ENCODE measurements around the gene ENPP7.

Gene ENPP7

GRCh38 chr17:79740413-79740812 lies 9.7 kb downstream of the ENPP7 start:
- no peak for DNase-seq (ENCODE audit: extremely low spot score)
- no peak for TF ChIP-seq ZNF384 (IDR thresholded peaks at IDR 0.05)
- TF ChIP-seq CTBP1 (IDR thresholded peaks at IDR 0.05; ENCODE audit: borderline replicate concordance): no peak
- TF ChIP-seq NFRKB (IDR thresholded peaks at IDR 0.05): no peak
- TF ChIP-seq FOXM1 (IDR thresholded peaks at IDR 0.05; ENCODE audit: borderline replicate concordance): no peak
- TF ChIP-seq ARNT (IDR thresholded peaks at IDR 0.05): no peak
- TF ChIP-seq FOXA1 (IDR thresholded peaks at IDR 0.05): no peak
- no peak for TF ChIP-seq BHLHE40 (IDR thresholded peaks at IDR 0.05; ENCODE audit: borderline replicate concordance)
- TF ChIP-seq HDGF (IDR thresholded peaks at IDR 0.05; ENCODE audit: borderline replicate concordance): no peak
- no peak for TF ChIP-seq PKNOX1 (IDR thresholded peaks at IDR 0.05)
- no peak for TF ChIP-seq SUZ12 (IDR thresholded peaks at IDR 0.05)
- TF ChIP-seq SP1 (IDR thresholded peaks at IDR 0.05): no peak
- no peak for TF ChIP-seq L3MBTL2 (conservative IDR thresholded peaks at IDR 0.05)
- TF ChIP-seq FOXK2 (IDR thresholded peaks at IDR 0.05): no peak
- TF ChIP-seq ELF4 (IDR thresholded peaks at IDR 0.05): no peak
- TF ChIP-seq TARDBP (IDR thresholded peaks at IDR 0.05): no peak
- no peak for TF ChIP-seq LEF1 (IDR thresholded peaks at IDR 0.05; ENCODE audit: borderline replicate concordance)
- POLR2A ChIA-PET: interaction anchor here (1.1 to 2.7 kb wide), 2 partner anchors 12 to 36 kb away, joined by 3 to 6 read pairs; no protein-coding TSS in a partner anchor
- CTCF ChIA-PET: interaction anchor here (1.1 to 3.3 kb wide), 8 partner anchors 9 to 230 kb away, joined by 3 to 11 read pairs (median 8); no protein-coding TSS in a partner anchor

DNA sequence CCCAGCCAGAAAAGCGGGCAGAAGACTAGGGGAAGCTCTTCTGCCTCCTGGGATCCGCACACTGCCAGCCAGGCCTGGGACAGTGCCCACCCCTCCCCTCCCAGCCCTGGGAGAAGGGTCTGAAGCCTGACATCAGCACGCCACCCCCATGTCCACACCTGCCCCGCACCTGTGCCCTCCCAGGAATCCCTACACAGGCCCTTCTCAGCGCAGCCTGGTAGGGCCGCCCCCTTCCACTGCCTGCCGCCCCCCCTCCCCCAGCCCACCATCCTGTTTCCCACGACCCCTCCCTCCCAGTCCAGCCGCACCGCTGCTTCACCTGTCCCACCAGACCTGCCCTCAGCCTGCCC lies 10.6 kb downstream of the ENPP7 start:
- DNase-seq (ENCODE audit: extremely low spot score): no peak
- ChIA-PET POLR2A (interaction anchor here (1.1 to 2.7 kb wide), 5 partner anchors 13 to 252 kb away, joined by 3 to 12 read pairs (median 5); no protein-coding TSS in a partner anchor), CTCF (interaction anchor here (0.6 to 3.3 kb wide), 21 partner anchors 8 to 252 kb away, joined by 3 to 11 read pairs (median 4); partner anchors contain the start of gene CBX8)
- TF ChIP-seq FOXA1 (IDR thresholded peaks at IDR 0.05) (no peak), HDGF (IDR thresholded peaks at IDR 0.05; ENCODE audit: borderline replicate concordance) (no peak), LEF1 (IDR thresholded peaks at IDR 0.05; ENCODE audit: borderline replicate concordance) (no peak), BHLHE40 (IDR thresholded peaks at IDR 0.05; ENCODE audit: borderline replicate concordance) (no peak), L3MBTL2 (conservative IDR thresholded peaks at IDR 0.05) (no peak), SP1 (IDR thresholded peaks at IDR 0.05) (no peak), FOXK2 (IDR thresholded peaks at IDR 0.05) (no peak), PKNOX1 (IDR thresholded peaks at IDR 0.05) (no peak), ELF4 (IDR thresholded peaks at IDR 0.05) (no peak), SUZ12 (IDR thresholded peaks at IDR 0.05) (no peak), FOXM1 (IDR thresholded peaks at IDR 0.05; ENCODE audit: borderline replicate concordance) (no peak), ARNT (IDR thresholded peaks at IDR 0.05) (no peak), TARDBP (IDR thresholded peaks at IDR 0.05) (no peak)

- ChIA-PET POLR2A (interaction anchor here (0.8 to 2.7 kb wide), 6 partner anchors 14 to 252 kb away, joined by 3 to 12 read pairs (median 4); no protein-coding TSS in a partner anchor), CTCF (interaction anchor here (0.6 to 3.3 kb wide), 23 partner anchors 8 to 1262 kb away, joined by 3 to 11 read pairs (median 4); partner anchors contain the start of gene CBX8)
- peak; percentile 54; the same call in 1 of the 2 replicates for TF ChIP-seq FOXM1 (IDR thresholded peaks at IDR 0.05; ENCODE audit: borderline replicate concordance)
- TF ChIP-seq SP1 (IDR thresholded peaks at IDR 0.05): no peak
- DNase-seq (ENCODE audit: extremely low spot score): peak; percentile 94
These were observed 11.2 kb downstream of the ENPP7 start for GRCh38 chr17:79741751-79742588.

GRCh38 chr17:79742589-79742918 lies 11.8 kb downstream of the ENPP7 start:
- ChIA-PET CTCF (interaction anchor here (0.6 to 3.3 kb wide), 12 partner anchors 12 to 1262 kb away, joined by 3 to 11 read pairs (median 4); no protein-coding TSS in a partner anchor), POLR2A (interaction anchor here (0.8 to 2.7 kb wide), 5 partner anchors 15 to 251 kb away, joined by 3 to 12 read pairs (median 5); no protein-coding TSS in a partner anchor)
- no peak for TF ChIP-seq CTBP1 (IDR thresholded peaks at IDR 0.05; ENCODE audit: borderline replicate concordance)
- DNase-seq (ENCODE audit: extremely low spot score): no peak

GRCh38 chr17:79742951-79743476 lies 12.3 kb downstream of the ENPP7 start:
- no peak for DNase-seq (ENCODE audit: extremely low spot score)
- CTCF ChIA-PET: interaction anchor here (1.0 to 3.3 kb wide), 4 partner anchors 14 to 251 kb away, joined by 3 to 15 read pairs (median 10); no protein-coding TSS in a partner anchor
- TF ChIP-seq SP1 (IDR thresholded peaks at IDR 0.05) (no peak), ARNT (IDR thresholded peaks at IDR 0.05) (no peak), SUZ12 (IDR thresholded peaks at IDR 0.05) (no peak), PKNOX1 (IDR thresholded peaks at IDR 0.05) (no peak), NFRKB (IDR thresholded peaks at IDR 0.05) (no peak), LEF1 (IDR thresholded peaks at IDR 0.05; ENCODE audit: borderline replicate concordance) (no peak), TARDBP (IDR thresholded peaks at IDR 0.05) (no peak), L3MBTL2 (conservative IDR thresholded peaks at IDR 0.05) (no peak), BHLHE40 (IDR thresholded peaks at IDR 0.05; ENCODE audit: borderline replicate concordance) (no peak), ZNF384 (IDR thresholded peaks at IDR 0.05) (no peak), CTBP1 (IDR thresholded peaks at IDR 0.05; ENCODE audit: borderline replicate concordance) (no peak), ELF4 (IDR thresholded peaks at IDR 0.05) (no peak)
- POLR2A ChIA-PET: interaction anchor here (0.6 to 2.7 kb wide), 6 partner anchors 9 to 251 kb away, joined by 3 to 12 read pairs (median 6); partner anchors contain the start of gene CBX2
